ENCODE results near the gene STPG4.

The STPG4 gene

DNA sequence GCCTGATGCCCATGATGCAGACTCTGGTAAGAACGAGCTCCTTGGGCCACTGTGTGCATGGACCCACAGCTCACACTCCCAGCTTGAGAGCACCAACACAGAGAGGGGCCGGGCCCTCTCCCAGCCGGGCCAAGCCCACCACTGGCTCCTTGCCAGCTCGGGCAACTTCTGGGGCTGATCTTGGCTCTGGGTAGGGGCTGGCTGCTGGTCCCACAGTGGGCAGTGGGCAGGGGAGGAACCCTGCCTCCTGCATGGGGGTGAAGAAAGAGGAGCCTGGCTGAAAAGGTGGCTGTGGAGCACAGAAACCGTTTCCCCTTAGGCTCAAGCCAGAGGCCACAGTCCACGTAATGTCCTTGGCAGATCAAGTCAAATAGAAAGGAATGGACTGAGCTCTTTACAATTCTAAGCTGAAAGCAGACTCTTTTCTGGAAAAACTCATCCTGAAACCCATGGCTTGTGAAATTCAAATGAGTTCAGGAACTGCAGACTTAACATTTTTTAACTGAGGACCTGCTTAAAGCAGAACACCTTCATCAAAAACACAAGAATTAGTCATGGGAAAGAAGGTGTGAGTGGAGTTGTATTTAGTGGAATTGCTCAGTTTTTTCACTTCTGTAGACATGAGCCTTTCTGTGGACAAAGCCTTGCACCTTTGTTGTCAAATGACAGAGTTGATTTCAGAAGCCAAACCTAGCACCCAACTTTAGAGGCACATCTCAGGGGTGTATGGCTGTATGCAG, 104.9 kb downstream of the STPG4 start:
- no peak for DNase-seq

DNA sequence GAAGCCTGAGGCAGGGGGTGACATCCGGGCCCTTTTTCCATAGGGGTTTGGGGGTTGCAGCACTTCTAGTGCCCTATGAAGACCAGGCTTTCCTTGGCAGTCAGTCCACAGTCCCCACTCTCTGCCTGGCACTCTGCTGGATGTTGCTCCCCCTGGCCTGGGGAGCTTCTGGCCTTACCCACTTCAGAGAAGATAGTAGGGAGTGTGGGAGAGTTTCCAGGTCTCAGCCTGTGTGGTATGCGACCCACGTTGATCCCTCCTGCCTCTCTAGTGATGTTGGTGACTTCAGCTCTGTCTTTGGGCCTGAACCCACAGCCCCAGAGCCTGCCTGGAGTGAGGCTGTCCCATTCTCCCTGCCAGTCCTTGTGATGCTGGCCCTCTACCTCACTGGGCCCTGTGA, 105.6 kb downstream of the STPG4 start:
- no peak for DNase-seq

GRCh38 chr2:47048801-47049480, 106.2 kb downstream of the STPG4 start:
- DNase-seq: no peak

- no peak for DNase-seq
Observed at GRCh38 chr2:47046271-47046670, 108.8 kb downstream of the STPG4 start.

GRCh38 chr2:47043891-47044239, 111.2 kb downstream of the STPG4 start:
- no peak for DNase-seq

DNA sequence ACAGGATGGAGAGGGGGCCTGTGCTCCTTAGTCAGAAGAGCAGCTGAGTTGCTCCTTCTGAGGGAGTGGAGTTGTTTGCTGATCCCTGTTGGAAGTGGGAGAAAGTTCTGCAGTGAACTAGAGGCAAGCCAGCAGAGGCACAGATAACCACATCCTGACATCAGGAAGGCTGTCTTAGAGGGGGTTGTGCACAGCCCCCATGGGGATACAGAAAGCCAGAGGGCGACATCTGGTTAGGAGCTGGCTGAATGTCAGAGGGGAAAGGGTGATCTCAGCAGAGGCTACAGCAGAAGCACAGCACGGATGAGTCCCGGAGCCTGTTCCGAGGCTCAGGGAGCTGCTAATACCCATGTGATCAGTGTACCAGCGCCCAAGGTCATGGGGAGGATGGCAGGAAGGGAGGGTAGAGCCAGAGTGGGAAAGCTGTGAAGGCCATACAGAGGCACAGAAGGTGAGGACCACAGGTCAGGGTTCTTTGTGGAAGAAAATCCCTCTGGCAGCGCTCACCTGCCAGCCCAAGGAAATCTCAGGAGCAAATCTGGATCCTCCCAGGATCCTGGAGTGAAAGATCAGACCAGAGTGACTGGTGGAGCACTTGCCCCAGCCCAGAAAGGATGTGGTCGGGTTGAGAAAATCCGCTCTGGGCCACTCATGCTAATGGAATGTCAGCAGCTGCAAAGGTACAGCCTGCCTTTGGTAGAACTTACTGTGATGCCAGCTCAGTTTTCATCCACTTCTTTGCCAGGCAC, 111.8 kb downstream of the STPG4 start:
- no peak for DNase-seq

DNA sequence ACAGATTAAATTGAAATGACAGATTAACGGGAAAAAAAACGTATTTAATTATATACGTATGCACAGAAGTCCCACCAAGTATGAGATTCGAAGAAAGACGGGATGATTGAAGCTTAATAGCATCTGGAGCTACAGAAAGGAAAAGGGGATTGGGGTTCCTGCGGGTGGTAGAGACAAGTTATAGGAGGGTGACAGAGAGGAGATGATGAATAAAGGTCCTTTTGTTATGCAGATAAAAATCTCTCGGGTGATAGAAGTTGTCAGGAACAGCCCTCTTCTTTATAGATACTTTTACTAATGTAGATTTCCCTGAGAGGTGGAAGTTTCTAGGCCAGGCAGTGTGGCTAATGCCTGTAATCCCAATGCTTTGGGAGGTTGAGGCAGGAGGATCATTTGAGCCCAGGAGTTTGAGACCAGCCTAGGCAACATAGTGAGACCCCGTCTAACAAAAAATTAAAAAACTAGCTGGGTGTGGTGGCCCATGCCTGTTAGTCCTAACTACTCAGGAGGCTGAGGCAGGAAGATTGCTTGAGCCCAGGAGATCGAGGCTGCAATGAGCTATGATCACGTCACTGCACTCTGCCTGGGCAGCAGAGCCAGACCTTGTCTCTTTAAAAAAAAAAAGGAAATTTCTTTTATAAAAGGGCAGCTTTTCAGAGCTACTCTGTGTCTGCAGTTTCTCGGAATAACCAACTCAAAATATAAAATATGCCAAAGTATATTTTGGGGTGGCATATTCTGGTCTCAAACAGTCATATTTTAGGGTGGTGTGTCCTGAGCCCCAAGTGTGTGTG, 113.0 kb downstream of the STPG4 start:
- no peak for DNase-seq

- DNase-seq: no peak
Observed at GRCh38 chr2:47041063-47041462, 114.0 kb downstream of the STPG4 start.

DNA sequence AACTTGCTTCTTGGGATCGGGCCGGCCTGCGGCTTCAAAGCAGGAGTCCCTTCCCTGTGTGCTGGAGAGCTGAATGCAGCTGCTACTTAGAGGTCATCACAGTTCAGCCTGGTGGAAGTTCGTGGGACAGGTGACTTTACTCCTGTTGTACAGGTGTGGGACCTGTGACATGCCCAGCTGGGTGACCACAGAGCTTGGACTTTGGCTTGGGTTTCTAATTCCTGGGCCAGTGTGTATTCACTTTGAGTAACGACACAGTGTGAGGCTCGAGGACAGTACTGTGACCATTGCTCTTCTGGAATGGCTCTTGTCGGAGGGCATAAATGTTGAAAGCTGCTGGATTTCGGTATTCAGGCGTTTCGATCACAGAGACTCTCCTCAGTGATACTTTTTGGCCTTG, 114.5 kb downstream of the STPG4 start:
- no peak for DNase-seq

GRCh38 chr2:47039913-47040562, 115.1 kb downstream of the STPG4 start:
- no peak for DNase-seq

DNA sequence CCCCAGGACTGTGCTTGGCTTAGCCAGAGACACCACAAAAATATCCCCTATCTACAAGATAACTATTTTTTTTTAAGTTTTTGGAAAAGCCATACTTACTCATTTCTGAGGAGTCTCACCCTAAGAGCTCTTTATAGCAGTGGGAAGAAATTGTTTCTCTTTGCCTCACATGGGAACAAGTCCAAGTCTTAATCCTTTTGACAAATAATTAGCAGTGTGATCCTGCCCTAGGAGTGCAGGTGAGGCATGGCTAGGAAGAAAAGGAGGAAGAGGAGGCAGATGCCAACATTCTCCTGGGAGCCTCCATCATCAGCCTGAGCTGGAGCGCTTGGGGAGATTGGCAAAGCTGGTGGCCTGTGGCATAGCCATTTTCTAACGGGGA, 115.6 kb downstream of the STPG4 start:
- DNase-seq: no peak

- DNase-seq: no peak
Observed at GRCh38 chr2:47038656-47039488, 116.2 kb downstream of the STPG4 start.

DNA sequence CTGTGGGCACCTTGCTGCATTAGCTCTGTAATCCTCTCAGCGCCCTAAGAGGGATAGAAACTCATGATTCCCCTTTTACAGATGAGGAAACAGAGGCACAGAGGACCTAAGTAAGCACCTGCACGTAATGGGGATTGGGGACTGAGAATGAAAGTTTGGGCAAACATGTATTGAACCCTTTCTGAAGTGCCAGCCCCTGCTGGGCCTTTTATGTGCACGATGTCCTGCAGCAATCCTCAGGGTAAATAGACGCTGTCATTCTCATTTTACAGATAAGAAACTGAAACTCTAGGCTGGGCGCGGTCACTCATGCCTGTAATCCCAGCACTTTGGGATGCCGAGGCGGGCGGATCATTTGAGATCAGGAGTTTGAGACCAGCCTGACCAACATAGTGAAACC, 117.4 kb downstream of the STPG4 start:
- no peak for DNase-seq

All from stimulated activated naive CD4-positive, alpha-beta T cell treated with Interleukin-2 at 50 U/mL for 16 hours (primary cell).